GM18498 (cell line): ENCODE results near the gene CEP55.

Experiments
- ATAC-seq: cut with Tn5 transposase; IDR thresholded peaks from one replicate; pipeline ENCODE4 v1.9.1; 2021; ENCODE audit warnings: mild to moderate bottlenecking, moderate library complexity; ENCODE audit not compliant: unreplicated experiment

The CEP55 gene

GRCh38 chr10:93559490-93559889, 63.1 kb downstream of the CEP55 start:
- ATAC-seq, result no peak

- no peak for ATAC-seq
Measured at GRCh38 chr10:93560541-93560940, 64.1 kb downstream of the CEP55 start.

GRCh38 chr10:93565446-93565845, 69.0 kb downstream of the CEP55 start:
- no peak for ATAC-seq

GRCh38 chr10:93566435-93567276, 70.2 kb downstream of the CEP55 start, which contains the start of gene FFAR4:
FFAR4 (plus strand) TSS chr10:93566665; CDS start chr10:93566721, 56 bp downstream.
- ATAC-seq, result no peak

- ATAC-seq, result no peak
Measured at GRCh38 chr10:93567277-93568104, 71.1 kb downstream of the CEP55 start.

- ATAC-seq, result no peak
Measured at GRCh38 chr10:93568105-93568390, 71.6 kb downstream of the CEP55 start.

- ATAC-seq, result no peak
Measured at GRCh38 chr10:93570383-93570782, 74.0 kb downstream of the CEP55 start.

GRCh38 chr10:93572606-93573005, 76.2 kb downstream of the CEP55 start:
- ATAC-seq, result no peak

GRCh38 chr10:93573051-93573909, 76.9 kb downstream of the CEP55 start:
- ATAC-seq, result no peak

- no peak for ATAC-seq
Measured at GRCh38 chr10:93573924-93574323, 77.5 kb downstream of the CEP55 start.

- ATAC-seq, result no peak
Measured at GRCh38 chr10:93576888-93577287, 80.5 kb downstream of the CEP55 start.

GRCh38 chr10:93577565-93577964, 81.2 kb downstream of the CEP55 start:
- ATAC-seq, result no peak
